ENCODE data around the gene PIM1.

PIM1 gene

DNA sequence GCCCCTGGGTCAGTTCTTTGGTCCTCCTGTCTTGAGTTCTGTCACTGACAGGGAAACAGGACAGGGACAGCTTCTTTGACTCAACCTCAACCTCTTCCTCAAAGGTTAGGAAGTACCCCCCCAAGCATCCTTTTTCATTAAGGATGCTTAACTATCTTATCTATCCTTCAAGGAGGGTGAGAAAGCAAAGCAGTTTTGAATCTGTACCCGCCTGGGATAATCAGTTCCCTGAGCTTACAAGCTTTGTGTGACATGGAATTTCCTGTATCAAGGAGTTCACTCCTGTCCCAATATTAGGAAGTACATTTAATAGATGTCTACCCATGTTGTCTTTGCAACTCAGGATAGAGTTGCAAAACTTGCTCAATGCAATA, 31.1 kb upstream of the PIM1 start:
- no peak for DNase-seq

- DNase-seq: no peak
Observed at GRCh38 chr6:37139230-37139962, 30.6 kb upstream of the PIM1 start.

DNA sequence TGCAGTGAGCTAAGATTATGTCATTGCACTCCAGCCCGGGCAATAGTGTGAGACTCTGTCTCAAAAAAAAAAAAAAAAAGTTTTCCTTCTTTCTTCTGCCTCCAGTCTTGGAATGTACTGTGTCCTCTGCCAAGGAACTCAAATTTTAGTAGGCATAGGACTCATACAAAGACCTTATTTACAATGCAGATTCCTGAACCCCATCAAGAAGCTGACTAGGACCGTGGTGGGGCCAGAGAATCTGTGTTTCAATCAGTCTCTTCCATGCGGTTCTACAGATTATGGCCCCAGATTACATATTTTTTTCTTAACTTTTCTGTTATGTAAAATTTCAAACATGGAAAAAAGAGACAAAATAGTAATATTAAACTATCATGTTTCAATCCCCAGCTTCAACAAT, 29.8 kb upstream of the PIM1 start:
- no peak for DNase-seq

- no peak for DNase-seq
Observed at GRCh38 chr6:37141281-37142049, 28.5 kb upstream of the PIM1 start.

GRCh38 chr6:37142050-37142614, 27.8 kb upstream of the PIM1 start:
- DNase-seq: no peak

DNA sequence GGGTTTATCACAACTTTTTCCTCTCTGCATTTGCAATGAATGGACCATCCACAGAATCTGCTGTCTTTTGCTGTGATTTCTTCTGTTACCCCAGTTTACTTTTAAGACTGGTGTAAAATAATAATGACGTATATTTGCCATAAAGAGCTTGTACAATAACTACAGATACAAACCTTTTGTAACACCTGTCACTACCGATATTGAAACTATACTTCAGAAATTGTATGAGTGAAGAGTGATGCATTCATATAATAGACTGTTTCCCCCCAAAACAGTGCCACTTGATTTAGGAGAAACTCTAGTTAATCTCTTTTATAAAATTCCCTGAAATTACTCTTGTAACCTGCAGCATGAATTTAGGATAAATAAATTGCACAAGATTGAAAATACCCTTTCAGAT, 26.4 kb upstream of the PIM1 start:
- DNase-seq: no peak

DNA sequence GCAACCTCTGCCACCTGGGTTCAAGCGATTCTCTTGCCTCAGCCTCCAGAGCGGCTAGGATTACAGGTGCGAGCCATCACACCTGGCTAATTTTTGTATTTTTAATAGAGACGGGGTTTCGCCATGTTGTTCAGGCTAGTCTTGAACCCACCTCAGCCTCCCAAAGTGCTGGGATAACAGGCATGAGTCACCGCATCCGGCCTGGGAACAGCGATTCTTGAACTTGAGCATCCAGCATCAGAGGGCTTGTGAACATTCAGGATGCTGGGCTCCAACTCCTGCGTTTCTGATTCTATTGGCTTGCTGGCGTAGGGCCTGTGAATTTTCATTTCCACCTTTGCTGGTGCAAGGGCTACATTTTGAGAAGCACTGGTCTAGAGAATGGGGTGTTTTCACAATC, 24.5 kb upstream of the PIM1 start:
- no peak for DNase-seq

- DNase-seq: no peak
Observed at GRCh38 chr6:37146735-37147157, 23.2 kb upstream of the PIM1 start.

DNA sequence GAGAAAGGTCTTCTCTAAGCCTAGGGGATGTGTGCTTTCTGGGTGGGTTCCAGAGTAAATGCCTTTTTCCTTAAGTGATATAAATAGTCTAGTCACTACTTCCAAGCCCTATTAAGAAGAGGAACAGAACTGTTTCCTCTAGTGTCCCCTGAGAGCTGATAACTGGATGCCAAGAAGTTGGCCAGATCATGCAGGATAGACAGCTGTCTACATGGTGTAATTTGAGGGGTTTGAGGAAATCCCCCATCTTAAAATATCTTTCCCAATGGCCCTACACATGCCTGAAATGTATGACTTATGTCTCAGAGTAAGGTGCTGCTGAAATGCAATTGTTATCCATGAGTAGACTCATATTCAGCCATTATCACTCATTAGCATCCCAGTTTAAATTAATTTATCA, 20.2 kb upstream of the PIM1 start:
- no peak for DNase-seq

DNA sequence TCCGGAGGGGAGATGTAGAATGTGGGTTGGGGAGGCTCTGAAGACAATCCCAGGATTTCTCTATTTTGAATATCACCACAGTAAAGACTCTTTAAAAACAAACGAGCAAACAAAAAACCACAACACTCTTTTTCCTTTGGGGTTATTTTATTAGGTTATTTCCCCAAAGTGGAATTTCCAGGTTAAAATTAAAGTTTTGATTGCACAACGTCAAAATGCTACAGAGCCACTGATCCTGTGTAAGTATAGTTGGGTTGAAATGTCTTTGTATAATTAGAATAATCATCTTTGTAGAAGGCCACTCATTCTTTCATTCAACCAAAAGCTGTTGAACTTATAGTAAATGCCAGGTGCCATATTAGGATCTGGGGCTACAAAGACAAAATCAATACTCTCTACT, 19.6 kb upstream of the PIM1 start:
- DNase-seq: no peak

DNA sequence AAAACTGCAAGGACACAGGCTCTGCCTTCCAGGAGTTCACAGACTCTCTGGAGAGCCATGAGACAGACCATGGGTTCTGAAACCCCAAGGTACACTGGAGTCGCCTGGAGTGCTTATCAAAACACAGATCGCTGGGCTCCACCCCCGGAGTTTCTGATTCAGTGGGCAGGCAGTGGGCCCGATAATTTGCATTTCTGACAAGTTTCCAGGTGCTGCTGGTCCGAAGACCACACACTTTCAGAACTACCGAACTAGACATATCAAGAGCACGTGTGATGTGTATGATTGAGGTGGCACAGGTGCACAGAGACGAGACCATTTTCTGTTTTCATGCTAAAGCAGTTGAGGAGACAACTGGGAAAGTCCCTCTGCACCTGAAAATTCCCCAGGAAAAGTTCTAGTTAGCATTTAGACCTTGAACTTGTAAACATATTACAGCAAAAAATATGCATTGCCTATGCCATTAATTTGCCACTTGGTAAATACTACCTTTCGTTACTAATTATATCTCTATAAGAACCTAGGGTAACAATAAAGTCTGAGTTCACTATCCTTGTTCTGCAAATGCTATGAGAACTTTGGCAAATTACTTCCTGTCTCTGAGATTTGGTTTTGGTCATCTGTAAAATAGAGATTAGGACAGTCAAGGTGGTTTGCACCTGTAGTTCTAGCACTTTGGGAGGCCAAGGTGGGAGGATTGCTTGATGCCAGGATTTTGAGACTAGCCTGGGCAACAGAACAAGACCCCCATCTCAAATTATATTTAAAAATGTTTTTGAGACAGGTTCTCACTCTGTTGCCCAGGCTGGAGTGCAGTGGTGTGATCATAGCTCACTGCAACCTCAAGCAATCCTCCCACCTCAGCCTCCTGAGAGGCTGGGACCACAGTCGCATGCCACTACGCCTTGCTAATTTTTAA, 14.3 kb upstream of the PIM1 start:
- DNase-seq: peak; percentile 56

DNA sequence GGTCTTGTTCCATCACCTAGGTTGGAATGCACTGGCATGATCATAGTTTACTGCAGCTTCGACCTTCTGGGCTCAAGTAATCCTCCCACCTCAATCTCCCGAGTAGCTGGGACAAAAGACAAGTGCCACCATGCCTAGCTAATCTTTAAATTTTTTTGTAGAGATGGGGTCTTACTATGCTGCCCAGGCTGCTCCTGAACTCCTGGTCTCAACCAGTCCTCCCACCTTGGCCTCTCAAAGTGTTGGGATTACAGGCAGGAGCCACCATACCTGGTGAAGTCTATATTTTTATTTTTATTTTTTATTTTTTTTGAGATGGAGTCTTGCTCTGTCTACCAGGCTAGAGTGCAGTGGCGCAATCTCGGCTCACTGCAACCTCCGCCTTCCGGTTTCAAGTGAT, 11.4 kb upstream of the PIM1 start:
- no peak for DNase-seq

- DNase-seq: no peak
Observed at GRCh38 chr6:37160922-37161778, 8.8 kb upstream of the PIM1 start.

DNA sequence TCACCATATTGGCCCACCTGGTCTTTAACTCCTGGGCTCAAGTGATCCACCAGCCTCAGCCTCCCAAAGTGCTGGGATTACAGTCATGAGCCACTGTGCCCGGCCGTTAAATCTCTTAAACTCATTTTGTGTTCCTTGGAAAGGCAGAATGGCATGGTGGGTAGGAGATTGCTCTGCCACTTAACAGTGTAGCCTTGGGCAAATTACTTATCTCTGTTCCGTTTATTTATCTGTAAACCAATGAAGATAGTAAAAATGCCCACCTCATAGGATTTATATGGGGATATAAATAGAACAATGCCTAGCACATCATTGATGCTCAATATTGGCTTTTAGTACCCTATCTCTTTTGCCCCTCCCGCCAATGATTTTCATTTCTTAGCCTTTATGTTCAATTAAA, 7.2 kb upstream of the PIM1 start:
- DNase-seq: no peak

GRCh38 chr6:37168163-37168758, 1.7 kb upstream of the PIM1 start:
- DNase-seq: no peak

- DNase-seq: peak; percentile 25
Observed at GRCh38 chr6:37168811-37169495, 999 bp upstream of the PIM1 start.

DNA sequence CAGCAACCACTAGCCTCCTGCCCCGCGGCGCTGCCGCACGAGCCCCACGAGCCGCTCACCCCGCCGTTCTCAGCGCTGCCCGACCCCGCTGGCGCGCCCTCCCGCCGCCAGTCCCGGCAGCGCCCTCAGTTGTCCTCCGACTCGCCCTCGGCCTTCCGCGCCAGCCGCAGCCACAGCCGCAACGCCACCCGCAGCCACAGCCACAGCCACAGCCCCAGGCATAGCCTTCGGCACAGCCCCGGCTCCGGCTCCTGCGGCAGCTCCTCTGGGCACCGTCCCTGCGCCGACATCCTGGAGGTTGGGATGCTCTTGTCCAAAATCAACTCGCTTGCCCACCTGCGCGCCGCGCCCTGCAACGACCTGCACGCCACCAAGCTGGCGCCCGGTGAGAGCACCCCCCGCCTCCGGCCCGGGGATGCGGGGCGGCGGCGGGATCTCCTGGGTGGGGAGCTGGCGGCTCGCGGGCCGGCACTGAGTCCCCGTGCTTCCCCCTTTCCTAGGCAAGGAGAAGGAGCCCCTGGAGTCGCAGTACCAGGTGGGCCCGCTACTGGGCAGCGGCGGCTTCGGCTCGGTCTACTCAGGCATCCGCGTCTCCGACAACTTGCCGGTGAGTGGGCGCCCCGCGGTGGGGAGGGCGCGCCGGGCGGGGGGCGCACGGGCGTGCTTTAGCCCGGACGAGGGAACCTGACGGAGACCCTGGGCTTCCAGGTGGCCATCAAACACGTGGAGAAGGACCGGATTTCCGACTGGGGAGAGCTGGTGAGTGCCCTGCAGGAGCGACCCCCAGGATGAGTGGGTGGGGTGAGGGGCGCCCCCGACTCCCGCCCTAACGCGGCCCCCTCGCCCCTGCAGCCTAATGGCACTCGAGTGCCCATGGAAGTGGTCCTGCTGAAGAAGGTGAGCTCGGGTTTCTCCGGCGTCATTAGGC, 585 bp downstream of the PIM1 start:
- peak; percentile 40 for DNase-seq

DNA sequence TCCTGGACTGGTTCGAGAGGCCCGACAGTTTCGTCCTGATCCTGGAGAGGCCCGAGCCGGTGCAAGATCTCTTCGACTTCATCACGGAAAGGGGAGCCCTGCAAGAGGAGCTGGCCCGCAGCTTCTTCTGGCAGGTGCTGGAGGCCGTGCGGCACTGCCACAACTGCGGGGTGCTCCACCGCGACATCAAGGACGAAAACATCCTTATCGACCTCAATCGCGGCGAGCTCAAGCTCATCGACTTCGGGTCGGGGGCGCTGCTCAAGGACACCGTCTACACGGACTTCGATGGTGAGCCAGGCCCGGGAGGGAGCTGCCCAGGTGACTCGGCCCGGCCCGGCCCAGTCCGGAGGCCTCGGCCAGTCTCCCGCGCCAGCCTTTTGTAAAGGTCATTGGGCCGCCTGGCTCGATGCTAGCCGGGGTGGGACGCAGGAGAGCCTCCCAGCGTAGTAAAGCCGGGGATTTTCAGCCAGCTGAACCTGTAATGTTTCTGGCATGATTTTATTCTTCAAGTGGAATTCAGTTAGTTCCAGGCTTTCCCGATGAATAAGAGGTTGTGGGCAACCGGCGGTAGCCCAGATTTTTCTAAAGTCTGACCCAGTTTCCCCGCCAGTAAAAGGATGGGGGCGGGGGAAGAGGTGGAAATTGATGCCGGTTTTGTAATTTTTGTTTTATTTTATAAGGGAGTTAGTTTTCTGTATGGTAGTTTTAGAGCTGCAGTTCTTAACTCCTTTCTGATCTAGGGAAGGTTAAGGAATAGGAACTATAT, 1.4 kb downstream of the PIM1 start:
- DNase-seq: peak; percentile 29
